RWPE2 (cell line): ENCODE data around the gene RNASE11.

Source experiments
- ATAC-seq: fragments of 200-7000 bp; cut with Tn5 transposase; 3 replicates; pipeline ENCODE4 v1.9.1; 2021; ENCODE audit warnings: low read depth
- DNase-seq: peaks from one replicate; pipeline ENCODE4 v3.0.0-alpha.2; 2020; ENCODE audit warnings: low spot score
- H3K27ac ChIP-seq: fragments of 450-650 bp; 2 replicates; pipeline ENCODE4 v1.5.1; 2017; ENCODE audit warnings: mild to moderate bottlenecking; ENCODE audit not compliant: poor library complexity, severe bottlenecking
- H3K27me3 ChIP-seq: fragments of 250-450 bp; sonication (Bioruptor Pico); 2 replicates; pipeline ENCODE4 v1.5.1; 2021; ENCODE audit warnings: mild to moderate bottlenecking, moderate library complexity; ENCODE audit not compliant: insufficient read depth, poor library complexity, severe bottlenecking
- H3K36me3 ChIP-seq: fragments of 250-450 bp; sonication (Bioruptor Pico); 2 replicates; pipeline ENCODE4 v1.5.1; 2020; ENCODE audit warnings: low read depth, mild to moderate bottlenecking, moderate library complexity
- H3K4me1 ChIP-seq: fragments of 250-450 bp; sonication (Bioruptor Pico); 2 replicates; pipeline ENCODE4 v1.5.1; 2021; ENCODE audit warnings: mild to moderate bottlenecking, moderate library complexity; ENCODE audit not compliant: insufficient read depth, poor library complexity, severe bottlenecking
- H3K4me3 ChIP-seq: fragments of 250-450 bp; sonication (Bioruptor Pico); 2 replicates; pipeline ENCODE4 v1.5.1; 2021; ENCODE audit warnings: mild to moderate bottlenecking, moderate library complexity; ENCODE audit not compliant: severe bottlenecking
- H3K9me3 ChIP-seq: fragments of 250-450 bp; sonication (Bioruptor Pico); 2 replicates; pipeline ENCODE4 v1.5.1; 2021; ENCODE audit warnings: mild to moderate bottlenecking, moderate library complexity; ENCODE audit not compliant: severe bottlenecking
- CTCF ChIP-seq: fragments of 450-650 bp; IDR thresholded peaks from one replicate; pipeline ENCODE4 v1.5.1; 2017; ENCODE audit warnings: mild to moderate bottlenecking, moderate library complexity; ENCODE audit not compliant: poor library complexity, severe bottlenecking

The RNASE11 gene

GRCh38 chr14:20618271-20618749 lies 30.5 kb upstream of the RNASE11 start:
- H3K36me3 ChIP-seq, result no peaks in the 10 kb centered on the region
- no peak for TF ChIP-seq CTCF
- DNase-seq, result no peak
- no peak overlapping the region for H3K27ac ChIP-seq
- H3K4me1 ChIP-seq, result peaks cover 12% of the 10 kb centered on the region
- H3K27me3 ChIP-seq, result no peaks in the 10 kb centered on the region
- no peak overlapping the region for H3K4me3 ChIP-seq
- no peak for ATAC-seq
- no peaks in the 10 kb centered on the region for H3K9me3 ChIP-seq

- Histone ChIP-seq H3K27ac (no peak overlapping the region), H3K4me1 (peaks cover 12% of the 10 kb centered on the region), H3K36me3 (no peaks in the 10 kb centered on the region), H3K9me3 (no peaks in the 10 kb centered on the region), H3K4me3 (no peak overlapping the region), H3K27me3 (no peaks in the 10 kb centered on the region)
- DNase-seq (no peak), ATAC-seq (no peak)
- TF ChIP-seq CTCF, result no peak
These were observed 29.6 kb upstream of the RNASE11 start for GRCh38 chr14:20617138-20618003.

- peaks cover 12% of the 10 kb centered on the region for H3K4me1 ChIP-seq
- no peaks in the 10 kb centered on the region for H3K9me3 ChIP-seq
- TF ChIP-seq CTCF, result no peak
- ATAC-seq, result no peak
- DNase-seq, result no peak
- no peak overlapping the region for H3K27ac ChIP-seq
- H3K27me3 ChIP-seq, result no peaks in the 10 kb centered on the region
- H3K36me3 ChIP-seq, result no peaks in the 10 kb centered on the region
- H3K4me3 ChIP-seq, result no peak overlapping the region
These were observed 28.2 kb upstream of the RNASE11 start for GRCh38 chr14:20615996-20616395.

GRCh38 chr14:20614038-20614840 lies 26.4 kb upstream of the RNASE11 start:
- no peaks in the 10 kb centered on the region for H3K9me3 ChIP-seq
- ATAC-seq (peak; percentile 19), DNase-seq (peak; percentile 54)
- H3K4me1 ChIP-seq, result peaks cover 12% of the 10 kb centered on the region
- H3K4me3 ChIP-seq, result peak overlapping the region; percentile 52
- TF ChIP-seq CTCF, result no peak
- H3K27me3 ChIP-seq, result no peaks in the 10 kb centered on the region
- no peaks in the 10 kb centered on the region for H3K36me3 ChIP-seq
- peak overlapping the region; percentile 71 for H3K27ac ChIP-seq
